HG03354 (cell line): ENCODE results near the gene PAPPA.

Experiments used
- ATAC-seq: cut with Tn5 transposase; IDR thresholded peaks from one replicate; pipeline ENCODE4 v1.9.1; 2021; ENCODE audit warnings: mild to moderate bottlenecking; ENCODE audit not compliant: unreplicated experiment, poor library complexity, severe bottlenecking

The PAPPA gene

GRCh38 chr9:116300360-116300870 is 146.8 kb downstream of the PAPPA start:
- no peak for ATAC-seq

GRCh38 chr9:116303270-116303669 is 149.7 kb downstream of the PAPPA start:
- no peak for ATAC-seq

- ATAC-seq, result no peak
Measured at GRCh38 chr9:116303886-116304538, 150.4 kb downstream of the PAPPA start.

- ATAC-seq, result no peak
Measured at GRCh38 chr9:116304761-116305160, 151.2 kb downstream of the PAPPA start.

- no peak for ATAC-seq
Measured at GRCh38 chr9:116308076-116308475, 154.5 kb downstream of the PAPPA start.

GRCh38 chr9:116309900-116310611 is 156.5 kb downstream of the PAPPA start:
- no peak for ATAC-seq

- ATAC-seq, result no peak
Measured at GRCh38 chr9:116312221-116312620, 158.6 kb downstream of the PAPPA start.

GRCh38 chr9:116313638-116314037 is 160.0 kb downstream of the PAPPA start:
- ATAC-seq, result no peak

GRCh38 chr9:116316246-116316645 is 162.7 kb downstream of the PAPPA start:
- no peak for ATAC-seq

- ATAC-seq, result no peak
Measured at GRCh38 chr9:116317503-116317902, 163.9 kb downstream of the PAPPA start.

- no peak for ATAC-seq
Measured at GRCh38 chr9:116318468-116319374, 165.1 kb downstream of the PAPPA start.

- no peak for ATAC-seq
Measured at GRCh38 chr9:116319480-116319879, 165.9 kb downstream of the PAPPA start.

GRCh38 chr9:116320290-116320689 is 166.7 kb downstream of the PAPPA start:
- ATAC-seq, result no peak

- ATAC-seq, result no peak
Measured at GRCh38 chr9:116322521-116322920, 168.9 kb downstream of the PAPPA start.

GRCh38 chr9:116323012-116323411 is 169.4 kb downstream of the PAPPA start:
- ATAC-seq, result no peak

- ATAC-seq, result no peak
Measured at GRCh38 chr9:116323571-116323970, 170.0 kb downstream of the PAPPA start.

- no peak for ATAC-seq
Measured at GRCh38 chr9:116325924-116326323, 172.3 kb downstream of the PAPPA start.

- ATAC-seq, result no peak
Measured at GRCh38 chr9:116327701-116328405, 174.3 kb downstream of the PAPPA start.

- ATAC-seq, result no peak
Measured at GRCh38 chr9:116329470-116329869, 175.9 kb downstream of the PAPPA start.

- no peak for ATAC-seq
Measured at GRCh38 chr9:116331241-116331640, 177.7 kb downstream of the PAPPA start.
